G401 (cell line): ENCODE results near the gene SEC63. TPM values are rescaled to one million over a fixed set of nuclear protein-coding genes. Genes with fewer than 3 reads are reported as not detected.
"Not testable (repeated sequence)": the region's sequence is repeated elsewhere in the genome, so short reads cannot be mapped to it uniquely, and the experiment has no call there.

Experiments
- DNase-seq: peaks from one replicate; pipeline ENCODE4 v3.0.0-alpha.2; 2015; ENCODE audit warnings: low spot score
- in situ Hi-C: cut with HindIII; loops from 2 replicates; pipeline ENCODE4 v1.10.0; 2016; ENCODE audit warnings: low sequenced_read_pairs, mixed read lengths
- total RNA-seq: library from RNA; depleted of rRNA; stranded (reverse); fragments of >200 nt; shearing (Covaris generic); gene quantifications from 2 replicates; pipeline ENCODE4 v1.2.3, GENCODE V29; 2014

The SEC63 gene
- total RNA-seq, 1 experiment from 2014 or later: 20.2 TPM

DNA sequence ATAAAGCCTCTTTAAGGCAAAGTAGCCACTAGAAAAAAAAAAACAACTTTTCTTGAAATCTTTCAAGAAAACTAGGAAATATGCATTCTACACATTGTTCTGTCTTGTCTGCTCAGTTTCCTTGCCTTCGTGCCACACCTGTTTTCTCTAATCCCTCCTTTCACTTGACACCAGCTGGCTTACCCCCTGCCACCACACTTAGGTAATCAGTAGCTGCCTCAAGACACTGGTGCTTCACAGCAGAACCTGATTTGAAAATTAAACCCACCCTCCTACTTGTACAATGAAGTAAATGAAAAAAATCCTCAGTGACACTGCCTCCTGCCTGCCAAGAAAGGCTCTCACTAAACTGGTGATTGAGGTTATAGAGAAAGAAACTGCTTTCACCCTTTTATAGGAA is 88.1 kb downstream of the SEC63 start:
- no peak for DNase-seq
- in situ Hi-C loops: no loop called here

DNA sequence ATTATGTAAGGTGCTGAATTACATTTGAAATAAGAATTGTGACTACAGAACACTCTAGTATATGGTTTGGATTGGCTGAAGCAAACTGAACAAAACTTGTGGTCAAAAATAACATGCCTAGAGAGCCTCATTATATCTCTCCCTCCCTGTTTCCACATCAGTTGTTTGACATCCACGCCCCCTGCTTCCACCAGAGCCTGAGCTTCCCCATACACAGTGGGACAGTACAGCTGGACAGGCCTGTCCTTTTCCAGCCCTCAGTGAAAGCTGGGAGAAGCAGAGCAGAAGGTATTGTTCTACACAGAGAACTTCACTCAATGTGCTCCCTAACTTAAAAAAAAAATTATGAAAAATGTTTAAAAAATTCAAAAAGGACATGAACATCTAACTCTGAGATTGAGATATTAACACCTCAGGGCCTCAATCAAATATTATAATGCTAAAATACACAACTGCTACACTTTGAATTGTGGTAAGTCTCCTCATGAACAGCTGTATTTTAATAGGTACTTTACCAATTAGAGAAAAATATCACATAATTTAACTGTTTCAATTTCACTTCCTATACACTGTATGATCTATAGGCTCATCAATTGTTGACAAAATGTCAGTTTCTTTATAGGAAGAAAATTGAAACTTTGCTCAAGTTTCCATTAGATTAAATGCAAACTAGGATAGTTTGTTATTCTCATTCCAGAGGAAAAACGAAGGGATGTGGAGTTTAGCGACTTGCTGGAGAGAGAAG is 89.0 kb downstream of the SEC63 start:
- in situ Hi-C loops: no loop called here
- DNase-seq: no peak

DNA sequence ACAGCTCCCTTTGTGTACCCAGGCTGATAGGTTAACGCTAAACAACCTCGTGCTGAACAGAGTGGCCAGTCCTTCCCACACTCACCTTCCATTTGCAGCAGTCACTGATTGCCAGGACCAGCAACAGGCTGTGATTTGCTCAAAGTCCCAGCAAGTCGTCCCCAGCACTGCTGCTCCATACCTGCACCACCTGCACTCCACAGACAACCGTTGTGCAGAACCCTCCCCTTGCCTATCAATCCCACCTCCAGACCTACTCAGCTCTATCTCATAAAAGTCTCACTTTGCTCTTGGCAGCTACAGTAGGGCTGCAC is 90.7 kb downstream of the SEC63 start:
- in situ Hi-C loops: no loop called here
- no peak for DNase-seq

- DNase-seq: peak; percentile 19
- in situ Hi-C loops: no loop called here
These were observed 91.3 kb downstream of the SEC63 start for GRCh38 chr6:107866606-107867301.

DNA sequence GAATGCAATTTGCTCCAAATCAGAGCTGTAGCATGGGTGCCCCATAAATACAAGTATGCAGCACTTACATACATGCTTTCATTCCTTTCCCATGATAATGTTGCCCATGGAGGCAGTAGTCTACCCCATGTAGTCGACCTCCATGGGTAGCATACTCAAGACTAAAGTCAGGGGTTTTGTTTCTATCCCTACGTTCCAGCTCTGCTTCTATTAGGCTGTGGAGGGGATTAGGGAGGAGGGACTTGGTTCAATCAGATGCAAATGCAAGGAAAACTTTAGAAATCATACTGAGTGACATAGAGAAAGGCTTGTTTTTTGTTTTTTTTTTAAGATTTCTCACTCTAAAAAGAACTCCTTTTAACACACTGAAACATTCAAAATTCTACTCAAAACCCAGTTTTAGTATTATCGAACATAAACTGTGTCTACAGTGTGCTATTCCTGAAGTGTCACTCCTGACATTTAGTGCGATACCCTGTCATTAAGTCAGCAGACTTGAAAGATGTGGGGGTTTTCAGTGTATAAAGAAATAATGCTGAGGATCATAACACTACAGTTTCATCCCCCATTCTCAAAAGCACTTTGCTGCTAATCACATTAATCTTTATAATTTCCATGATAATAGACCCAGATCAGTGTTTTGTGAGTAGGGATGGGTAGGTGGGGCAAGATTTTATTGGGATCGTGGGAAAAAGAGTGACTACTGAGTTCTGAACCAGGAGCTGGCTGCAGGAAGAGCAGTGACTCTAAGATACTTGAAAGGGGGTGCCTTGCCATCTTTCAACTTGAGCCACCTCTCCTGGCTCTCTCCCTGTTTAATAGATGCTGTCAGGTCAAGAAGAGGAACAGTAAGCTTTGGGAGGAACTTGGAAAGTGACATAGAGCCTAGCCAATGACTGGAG is 93.5 kb downstream of the SEC63 start:
- in situ Hi-C loops: no loop called here
- DNase-seq: no peak

- in situ Hi-C loops: no loop called here
- no peak for DNase-seq
These were observed 95.6 kb downstream of the SEC63 start for GRCh38 chr6:107862383-107862782.

- in situ Hi-C loops: not testable (repeated sequence)
These were observed 97.0 kb downstream of the SEC63 start for GRCh38 chr6:107860963-107861362.

GRCh38 chr6:107860144-107860543 is 97.9 kb downstream of the SEC63 start:
- DNase-seq: not testable (repeated sequence)

More at GRCh38 chr6:107860963-107861362, 97.0 kb downstream of the SEC63 start:
- DNase-seq: not testable (repeated sequence)

DNA sequence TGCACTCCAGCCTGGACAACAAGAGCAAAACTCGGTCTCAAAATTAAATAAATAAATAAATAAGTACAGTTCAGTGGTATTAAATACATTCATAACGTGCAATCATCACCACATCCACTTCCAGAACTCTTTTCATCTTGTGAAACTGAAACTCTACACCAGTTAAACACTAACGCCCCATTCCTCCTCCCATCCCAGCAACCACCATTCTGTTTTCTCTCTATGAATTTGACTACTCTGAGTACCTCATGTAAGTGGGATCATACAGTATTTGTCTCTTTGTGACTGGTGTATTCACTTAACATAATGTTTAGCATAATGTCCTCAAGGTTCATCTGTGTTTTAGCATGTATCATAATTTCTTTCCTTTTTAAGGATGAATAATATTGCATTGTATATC is 104.8 kb downstream of the SEC63 start:
- no peak for DNase-seq
- in situ Hi-C loops: no loop called here

More at GRCh38 chr6:107860144-107860543, 97.9 kb downstream of the SEC63 start:
- in situ Hi-C loops: not testable (repeated sequence)

DNA sequence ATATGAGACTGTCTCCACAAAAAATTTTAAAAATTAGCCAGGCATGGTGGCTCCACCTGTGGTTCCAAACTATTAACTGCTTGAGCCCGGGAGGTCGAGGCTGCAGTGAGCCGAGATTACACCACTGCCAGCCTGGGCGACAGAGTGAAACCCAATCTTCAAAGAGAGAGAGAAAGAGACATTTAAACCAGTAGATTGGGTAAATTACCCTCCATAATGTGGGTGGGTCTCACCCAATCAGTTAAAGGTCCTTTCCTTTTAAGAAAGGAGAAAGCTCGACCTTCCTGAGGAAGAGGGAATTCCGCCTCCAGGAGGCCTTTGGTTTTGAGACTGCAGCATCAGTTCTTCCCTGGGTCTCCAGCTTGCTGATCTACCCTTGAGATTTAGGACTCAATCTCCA is 108.7 kb downstream of the SEC63 start:
- DNase-seq: no peak
- in situ Hi-C loops: no loop called here

DNA sequence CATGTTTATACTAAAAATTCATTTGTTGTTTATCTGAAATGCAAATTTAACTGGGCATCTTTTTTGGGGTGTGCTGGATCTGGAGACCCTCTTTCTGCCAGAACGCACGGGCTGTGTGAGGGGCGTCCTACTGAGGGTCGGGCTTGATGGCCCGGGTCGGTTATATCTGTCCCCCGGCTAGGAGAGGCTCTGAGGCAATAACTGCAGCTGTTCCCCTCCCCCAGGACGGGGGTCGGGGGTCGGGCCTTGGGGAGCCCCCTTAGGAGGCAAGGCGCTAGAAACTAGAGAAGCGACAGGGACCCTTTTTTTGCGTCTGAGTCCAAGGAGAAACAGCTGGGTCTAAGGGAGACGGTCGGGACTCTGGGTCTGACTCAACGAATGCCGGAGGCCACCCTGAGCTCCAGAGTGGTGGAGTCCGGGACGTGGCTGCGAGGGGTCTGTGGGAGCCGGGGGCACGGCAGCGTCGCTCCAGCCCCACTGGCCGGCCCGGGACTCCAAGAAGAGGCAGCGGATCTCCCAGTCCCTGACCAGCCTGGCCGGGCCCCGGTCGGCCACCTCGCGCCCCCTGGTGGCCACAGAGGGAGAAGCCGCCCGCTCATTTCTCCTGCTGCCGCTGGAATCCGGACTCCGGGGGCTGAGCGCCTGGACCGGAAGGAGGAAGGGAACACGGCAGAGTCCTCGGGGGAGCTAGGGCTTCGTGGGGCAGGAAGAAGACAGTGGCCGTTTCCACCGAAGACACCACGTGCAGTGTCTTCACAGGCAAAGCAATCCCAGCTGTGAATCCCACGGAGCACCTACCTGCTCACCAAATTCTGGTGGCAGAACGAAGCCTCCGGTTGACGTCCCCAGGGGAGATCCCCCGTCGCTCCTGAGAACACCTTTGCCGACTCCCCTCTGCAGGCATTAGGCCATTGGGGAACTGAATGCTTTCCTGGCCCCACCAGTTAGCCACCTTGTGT is 109.9 kb downstream of the SEC63 start:
- in situ Hi-C loops: no loop called here

GRCh38 chr6:107846262-107846795 is 111.7 kb downstream of the SEC63 start:
- in situ Hi-C loops: no loop called here
- no peak for DNase-seq

More for the DNA sequence above, 109.9 kb downstream of the SEC63 start:
- DNase-seq: peak; percentile 62

DNA sequence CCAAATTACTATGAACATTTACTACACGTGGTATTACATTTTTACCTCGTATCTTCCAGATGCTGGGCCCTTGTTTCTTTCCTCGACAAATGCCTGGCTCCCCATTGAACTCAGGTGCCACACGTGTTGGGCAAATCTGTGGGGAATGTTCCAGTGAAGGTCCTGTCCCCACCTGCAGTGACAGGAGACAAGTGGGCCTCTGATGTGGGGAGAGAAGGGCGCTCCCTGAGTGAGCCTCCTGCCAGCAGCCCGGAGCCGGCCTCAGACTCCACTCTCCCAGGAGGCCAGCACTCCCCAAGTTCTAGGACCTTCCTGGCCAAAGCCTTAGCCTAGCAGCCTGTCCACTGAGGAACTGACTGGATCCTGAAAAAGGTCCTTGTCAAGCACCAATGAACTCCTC is 112.2 kb downstream of the SEC63 start:
- DNase-seq: no peak
- in situ Hi-C loops: no loop called here

- no peak for DNase-seq
These were observed 114.6 kb downstream of the SEC63 start for GRCh38 chr6:107843400-107843799.

GRCh38 chr6:107841275-107841670 is 116.7 kb downstream of the SEC63 start:
- in situ Hi-C loops: no loop called here
- DNase-seq: no peak

More at GRCh38 chr6:107843400-107843799, 114.6 kb downstream of the SEC63 start:
- in situ Hi-C loops: no loop called here

GRCh38 chr6:107840636-107841274 is 117.3 kb downstream of the SEC63 start:
- in situ Hi-C loops: no loop called here
- DNase-seq: no peak

- in situ Hi-C loops: no loop called here
- no peak for DNase-seq
These were observed 124.9 kb downstream of the SEC63 start for GRCh38 chr6:107833136-107833535.
